Activated naive CD8-positive, alpha-beta T cell (primary cell): Measurements from ENCODE around the gene SNRNP200.

ENCODE experiments used
- H3K27ac Mint-ChIP-seq: one replicate; pipeline ENCODE4 v1.8.0; 2021; ENCODE audit warnings: mixed read lengths
- H3K27me3 Mint-ChIP-seq: one replicate; pipeline ENCODE4 v1.8.0; 2021; ENCODE audit warnings: mixed read lengths
- H3K36me3 Mint-ChIP-seq: one replicate; pipeline ENCODE4 v1.8.0; 2021; ENCODE audit warnings: mixed read lengths
- H3K4me1 Mint-ChIP-seq: one replicate; pipeline ENCODE4 v1.8.0; 2021; ENCODE audit warnings: low read depth, mixed read lengths
- H3K4me3 Mint-ChIP-seq: one replicate; pipeline ENCODE4 v1.8.0; 2021; ENCODE audit warnings: mild to moderate bottlenecking, mixed read lengths
- H3K9me3 Mint-ChIP-seq: one replicate; pipeline ENCODE4 v1.8.0; 2021; ENCODE audit warnings: low read depth, mixed read lengths

SNRNP200 gene

GRCh38 chr2:96330407-96330806 is 25.1 kb upstream of the SNRNP200 start:
- no peak overlapping the region for H3K27ac Mint-ChIP-seq
- peaks cover 39% of the 10 kb centered on the region for H3K4me1 Mint-ChIP-seq
- H3K36me3 Mint-ChIP-seq, result peaks cover 10% of the 10 kb centered on the region
- H3K9me3 Mint-ChIP-seq, result no peaks in the 10 kb centered on the region
- H3K27me3 Mint-ChIP-seq, result no peaks in the 10 kb centered on the region
- no peak overlapping the region for H3K4me3 Mint-ChIP-seq

DNA sequence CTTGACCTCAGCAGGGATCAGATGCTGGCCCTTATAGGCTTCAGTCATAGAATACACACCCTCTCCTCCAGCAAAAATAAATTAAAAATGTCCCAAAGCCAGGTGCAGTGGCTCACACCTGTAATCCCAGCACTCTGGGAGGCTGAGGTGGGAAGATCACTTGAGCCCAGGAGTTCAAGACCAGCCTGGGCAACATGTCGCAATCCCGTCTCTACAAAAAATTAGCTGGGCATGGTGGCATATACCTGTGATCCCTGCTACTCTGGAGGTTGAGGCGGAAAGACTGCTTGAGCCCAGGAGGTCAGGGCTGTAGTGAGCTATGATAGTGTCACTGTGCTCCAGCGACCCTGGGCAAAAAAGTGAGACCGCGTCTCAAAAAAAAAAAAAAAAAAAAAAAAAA is 24.5 kb upstream of the SNRNP200 start:
- peaks cover 10% of the 10 kb centered on the region for H3K36me3 Mint-ChIP-seq
- H3K9me3 Mint-ChIP-seq, result no peaks in the 10 kb centered on the region
- no peaks in the 10 kb centered on the region for H3K27me3 Mint-ChIP-seq
- H3K4me3 Mint-ChIP-seq, result no peak overlapping the region
- H3K27ac Mint-ChIP-seq, result no peak overlapping the region
- peaks cover 38% of the 10 kb centered on the region for H3K4me1 Mint-ChIP-seq

GRCh38 chr2:96329456-96329855 is 24.1 kb upstream of the SNRNP200 start:
- no peaks in the 10 kb centered on the region for H3K9me3 Mint-ChIP-seq
- no peak overlapping the region for H3K27ac Mint-ChIP-seq
- H3K4me1 Mint-ChIP-seq, result peaks cover 38% of the 10 kb centered on the region
- H3K36me3 Mint-ChIP-seq, result peaks cover 10% of the 10 kb centered on the region
- H3K27me3 Mint-ChIP-seq, result no peaks in the 10 kb centered on the region
- H3K4me3 Mint-ChIP-seq, result no peak overlapping the region

GRCh38 chr2:96326990-96327820 is 21.9 kb upstream of the SNRNP200 start:
- no peaks in the 10 kb centered on the region for H3K9me3 Mint-ChIP-seq
- H3K36me3 Mint-ChIP-seq, result peaks cover 10% of the 10 kb centered on the region
- H3K27me3 Mint-ChIP-seq, result no peaks in the 10 kb centered on the region
- no peak overlapping the region for H3K27ac Mint-ChIP-seq
- peaks cover 40% of the 10 kb centered on the region for H3K4me1 Mint-ChIP-seq
- H3K4me3 Mint-ChIP-seq, result peak overlapping the region; percentile 97

DNA sequence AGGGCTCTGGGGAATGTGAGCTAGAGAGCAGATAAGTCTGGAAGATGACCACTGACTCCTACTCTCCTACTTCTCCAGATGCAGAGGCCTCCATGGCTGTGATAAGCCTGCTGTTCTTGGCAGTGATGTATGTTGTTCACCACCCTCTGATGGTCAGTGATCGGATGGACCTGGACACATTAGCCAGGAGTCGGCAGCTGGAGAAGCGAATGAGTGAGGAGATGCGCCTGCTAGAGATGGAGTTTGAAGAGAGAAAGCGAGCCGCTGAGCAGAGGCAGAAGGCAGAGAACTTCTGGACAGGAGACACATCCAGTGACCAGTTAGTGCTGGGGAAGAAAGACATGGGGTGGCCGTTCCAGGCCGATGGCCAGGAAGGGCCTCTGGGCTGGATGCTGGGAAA is 21.2 kb upstream of the SNRNP200 start:
- H3K27ac Mint-ChIP-seq, result no peak overlapping the region
- no peaks in the 10 kb centered on the region for H3K27me3 Mint-ChIP-seq
- H3K9me3 Mint-ChIP-seq, result no peaks in the 10 kb centered on the region
- H3K4me1 Mint-ChIP-seq, result peaks cover 43% of the 10 kb centered on the region
- H3K4me3 Mint-ChIP-seq, result peak overlapping the region; percentile 97
- H3K36me3 Mint-ChIP-seq, result peaks cover 10% of the 10 kb centered on the region

DNA sequence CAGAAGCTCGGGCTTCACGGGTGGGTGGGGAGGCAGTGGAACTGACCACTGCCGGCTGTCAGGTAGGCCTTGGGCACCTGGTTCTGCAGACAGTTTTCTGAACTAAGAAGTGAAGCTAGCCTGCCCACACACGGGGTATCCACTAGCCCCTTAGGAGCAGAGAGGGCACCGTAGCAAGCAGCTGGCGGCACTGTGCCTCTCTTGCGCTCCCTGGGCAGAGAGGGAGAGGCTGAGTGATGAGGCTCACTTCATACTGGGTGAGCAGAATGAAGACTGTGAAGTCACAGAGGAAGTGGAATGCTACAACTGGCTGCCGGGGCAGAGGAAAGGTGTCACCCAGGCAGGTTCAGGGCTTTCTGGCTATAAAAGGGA is 20.5 kb upstream of the SNRNP200 start:
- peak overlapping the region; percentile 87 for H3K27ac Mint-ChIP-seq
- H3K4me1 Mint-ChIP-seq, result peaks cover 45% of the 10 kb centered on the region
- no peaks in the 10 kb centered on the region for H3K9me3 Mint-ChIP-seq
- H3K27me3 Mint-ChIP-seq, result no peaks in the 10 kb centered on the region
- H3K36me3 Mint-ChIP-seq, result peaks cover 10% of the 10 kb centered on the region
- peak overlapping the region; percentile 97 for H3K4me3 Mint-ChIP-seq

GRCh38 chr2:96325041-96325883 is 19.9 kb upstream of the SNRNP200 start, which contains the start of gene ITPRIPL1:
TSS of gene ITPRIPL1 (plus strand) at chr2:96325317. CDS start at chr2:96325840, 523 bp downstream.
- Mint-ChIP-seq H3K4me3 (peak within 1 kb of the TSS; percentile 97), H3K36me3 (peaks cover 10% of the 10 kb centered on the region), H3K9me3 (no peaks in the 10 kb centered on the region), H3K27me3 (no peaks in the 10 kb centered on the region), H3K27ac (peak within 1 kb of the TSS; percentile 93), H3K4me1 (peaks cover 49% of the 10 kb centered on the region)

DNA sequence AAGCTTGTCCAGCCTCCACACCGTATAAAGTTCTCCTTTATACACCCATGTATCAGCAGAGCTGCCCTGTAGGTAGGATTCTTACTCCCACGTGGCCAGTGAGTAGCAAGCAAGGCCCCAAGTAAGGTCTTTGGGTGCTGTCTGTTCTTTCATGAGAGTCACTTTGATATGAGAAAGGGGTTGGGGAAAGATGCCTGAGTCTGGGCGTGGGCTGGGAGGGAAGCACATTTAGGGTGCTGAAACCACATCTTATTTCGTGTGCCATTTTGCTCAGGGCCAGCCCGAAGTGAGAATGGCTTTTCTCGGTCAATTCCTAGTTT is 19.3 kb upstream of the SNRNP200 start:
- Mint-ChIP-seq H3K9me3 (no peaks in the 10 kb centered on the region), H3K36me3 (peaks cover 10% of the 10 kb centered on the region), H3K4me3 (peak overlapping the region; percentile 97), H3K27me3 (no peaks in the 10 kb centered on the region), H3K4me1 (peaks cover 51% of the 10 kb centered on the region), H3K27ac (peak overlapping the region; percentile 93)

DNA sequence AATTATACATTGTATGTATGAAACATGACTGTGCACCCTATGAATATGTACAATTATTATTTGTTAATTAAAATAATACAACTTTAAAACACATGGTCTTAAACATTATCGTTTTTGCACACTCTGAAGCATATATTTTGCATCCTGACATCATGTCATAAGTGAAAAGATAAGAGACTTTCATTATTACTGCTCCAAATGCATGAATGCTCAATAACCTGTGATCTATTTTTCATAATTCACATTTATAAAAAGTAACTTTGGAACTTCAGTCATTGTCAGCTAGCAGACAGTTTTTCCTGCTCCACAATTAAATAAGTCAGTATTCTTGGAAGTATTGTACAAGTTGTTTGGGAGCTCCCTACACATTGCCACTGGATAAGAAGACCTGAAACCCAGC is 18.5 kb upstream of the SNRNP200 start:
- H3K27me3 Mint-ChIP-seq, result no peaks in the 10 kb centered on the region
- peaks cover 56% of the 10 kb centered on the region for H3K4me1 Mint-ChIP-seq
- peak overlapping the region; percentile 97 for H3K4me3 Mint-ChIP-seq
- peaks cover 10% of the 10 kb centered on the region for H3K36me3 Mint-ChIP-seq
- H3K9me3 Mint-ChIP-seq, result no peaks in the 10 kb centered on the region
- peak overlapping the region; percentile 93 for H3K27ac Mint-ChIP-seq

DNA sequence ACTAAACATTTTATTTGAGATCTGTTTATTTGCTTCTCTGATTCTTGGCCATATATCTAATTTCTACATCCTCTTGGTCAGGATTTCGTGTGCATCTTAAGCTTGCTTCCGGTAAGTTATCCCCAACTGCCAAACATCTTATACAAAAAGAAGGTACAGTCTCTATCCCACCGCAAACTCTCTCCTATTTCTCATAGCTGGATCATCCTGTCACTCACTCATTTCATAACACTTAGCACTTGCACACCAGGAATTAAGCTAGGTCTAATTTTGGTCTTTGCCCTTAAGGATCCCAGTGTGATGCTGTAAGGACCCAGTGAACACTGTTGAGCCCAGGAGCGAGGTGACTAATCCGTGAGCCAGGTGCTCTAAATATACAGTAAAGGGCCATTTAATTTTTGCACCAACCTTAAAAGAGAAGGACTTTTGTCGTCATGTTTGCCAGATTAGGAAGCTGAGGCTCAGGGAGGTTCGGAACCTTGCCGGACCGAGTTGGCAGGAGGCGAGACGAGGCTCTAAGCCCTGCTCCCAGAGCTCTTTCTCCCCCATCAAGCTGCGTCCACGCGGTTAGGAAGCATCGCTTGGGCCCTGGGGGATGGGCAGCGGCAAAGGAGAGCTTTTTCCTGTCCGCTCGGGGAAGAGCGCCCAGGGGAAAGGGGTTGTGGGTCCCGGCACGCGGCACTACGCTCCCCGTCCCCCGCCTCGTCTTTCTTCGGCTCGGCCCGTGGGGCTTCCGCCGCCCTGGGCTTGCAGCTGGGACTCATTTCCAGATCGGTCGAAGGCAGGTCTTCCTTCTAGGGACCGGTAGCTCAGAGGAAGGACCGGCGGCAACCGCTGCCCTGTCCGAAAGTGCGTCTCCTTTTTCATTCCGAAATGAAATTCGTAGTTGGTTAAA is 15.6 kb upstream of the SNRNP200 start:
- Mint-ChIP-seq H3K9me3 (no peaks in the 10 kb centered on the region), H3K27me3 (no peaks in the 10 kb centered on the region), H3K4me1 (peaks cover 59% of the 10 kb centered on the region)

DNA sequence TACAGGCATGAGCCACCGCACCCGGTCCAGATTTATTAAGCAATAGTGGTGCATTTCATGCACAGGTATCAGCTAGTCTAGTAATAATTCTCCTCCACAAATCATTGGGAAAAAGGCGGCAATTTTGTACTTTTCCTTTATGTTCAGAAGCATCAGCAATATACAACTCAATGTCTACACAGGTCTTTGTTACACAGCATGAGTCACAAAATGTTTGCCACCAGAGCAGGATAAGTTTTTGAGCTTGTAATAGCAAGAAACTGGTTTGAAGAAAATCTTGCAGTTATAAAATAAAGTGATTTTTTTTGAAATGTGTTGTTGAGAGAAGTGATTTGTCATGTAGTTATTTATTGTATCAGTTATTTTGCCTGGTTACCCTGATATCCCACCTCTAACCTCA is 15.0 kb upstream of the SNRNP200 start:
- peaks cover 2% of the 10 kb centered on the region for H3K36me3 Mint-ChIP-seq
- H3K27me3 Mint-ChIP-seq, result no peaks in the 10 kb centered on the region
- no peaks in the 10 kb centered on the region for H3K9me3 Mint-ChIP-seq
- H3K4me1 Mint-ChIP-seq, result peaks cover 59% of the 10 kb centered on the region
- peak overlapping the region; percentile 95 for H3K4me3 Mint-ChIP-seq
- peak overlapping the region; percentile 89 for H3K27ac Mint-ChIP-seq

More for the DNA sequence above, 15.6 kb upstream of the SNRNP200 start:
- Mint-ChIP-seq H3K36me3 (no peaks in the 10 kb centered on the region), H3K27ac (peak overlapping the region; percentile 89), H3K4me3 (peak overlapping the region; percentile 95)

- H3K27me3 Mint-ChIP-seq, result no peaks in the 10 kb centered on the region
- no peak overlapping the region for H3K27ac Mint-ChIP-seq
- no peaks in the 10 kb centered on the region for H3K9me3 Mint-ChIP-seq
- H3K4me1 Mint-ChIP-seq, result peaks cover 58% of the 10 kb centered on the region
- H3K36me3 Mint-ChIP-seq, result peaks cover 5% of the 10 kb centered on the region
- peak overlapping the region; percentile 27 for H3K4me3 Mint-ChIP-seq
These were observed 14.1 kb upstream of the SNRNP200 start for GRCh38 chr2:96319396-96319795.

- no peaks in the 10 kb centered on the region for H3K9me3 Mint-ChIP-seq
- H3K4me1 Mint-ChIP-seq, result peaks cover 52% of the 10 kb centered on the region
- H3K27me3 Mint-ChIP-seq, result no peaks in the 10 kb centered on the region
- no peak overlapping the region for H3K4me3 Mint-ChIP-seq
- H3K36me3 Mint-ChIP-seq, result peaks cover 5% of the 10 kb centered on the region
- no peak overlapping the region for H3K27ac Mint-ChIP-seq
These were observed 13.4 kb upstream of the SNRNP200 start for GRCh38 chr2:96318723-96319122.

DNA sequence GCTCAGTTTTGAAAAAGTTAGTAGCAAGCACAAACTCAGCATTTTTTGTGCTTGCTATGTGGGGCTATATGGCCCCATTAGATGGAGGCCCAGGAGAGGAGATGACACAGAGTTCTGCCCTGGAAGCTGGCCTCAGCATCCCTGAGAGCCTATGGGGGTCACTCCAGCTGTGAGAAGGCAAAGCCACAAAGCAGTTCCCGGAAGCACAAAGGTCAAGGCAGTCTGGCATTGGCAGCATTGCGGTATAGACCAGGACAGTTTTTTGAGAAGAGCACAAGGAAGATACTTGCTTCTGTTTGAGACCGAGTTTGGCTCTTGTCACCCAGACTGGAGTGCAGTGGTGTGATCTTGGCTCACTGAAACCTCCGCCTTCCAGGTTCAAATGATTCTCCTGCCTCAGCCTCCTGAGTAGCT is 12.2 kb upstream of the SNRNP200 start:
- Mint-ChIP-seq H3K4me3 (no peak overlapping the region), H3K36me3 (peaks cover 5% of the 10 kb centered on the region), H3K27me3 (no peaks in the 10 kb centered on the region), H3K27ac (peak overlapping the region; percentile 50), H3K9me3 (no peaks in the 10 kb centered on the region), H3K4me1 (peaks cover 46% of the 10 kb centered on the region)
